ENCODE results near the gene IRF4. TPM values are rescaled to one million over a fixed set of nuclear protein-coding genes. Genes with fewer than 3 reads are reported as not detected.

Gene IRF4
- total and polyA plus RNA-seq, 4 donors = 0.85 to 5.0 (median 2.9) TPM

DNA sequence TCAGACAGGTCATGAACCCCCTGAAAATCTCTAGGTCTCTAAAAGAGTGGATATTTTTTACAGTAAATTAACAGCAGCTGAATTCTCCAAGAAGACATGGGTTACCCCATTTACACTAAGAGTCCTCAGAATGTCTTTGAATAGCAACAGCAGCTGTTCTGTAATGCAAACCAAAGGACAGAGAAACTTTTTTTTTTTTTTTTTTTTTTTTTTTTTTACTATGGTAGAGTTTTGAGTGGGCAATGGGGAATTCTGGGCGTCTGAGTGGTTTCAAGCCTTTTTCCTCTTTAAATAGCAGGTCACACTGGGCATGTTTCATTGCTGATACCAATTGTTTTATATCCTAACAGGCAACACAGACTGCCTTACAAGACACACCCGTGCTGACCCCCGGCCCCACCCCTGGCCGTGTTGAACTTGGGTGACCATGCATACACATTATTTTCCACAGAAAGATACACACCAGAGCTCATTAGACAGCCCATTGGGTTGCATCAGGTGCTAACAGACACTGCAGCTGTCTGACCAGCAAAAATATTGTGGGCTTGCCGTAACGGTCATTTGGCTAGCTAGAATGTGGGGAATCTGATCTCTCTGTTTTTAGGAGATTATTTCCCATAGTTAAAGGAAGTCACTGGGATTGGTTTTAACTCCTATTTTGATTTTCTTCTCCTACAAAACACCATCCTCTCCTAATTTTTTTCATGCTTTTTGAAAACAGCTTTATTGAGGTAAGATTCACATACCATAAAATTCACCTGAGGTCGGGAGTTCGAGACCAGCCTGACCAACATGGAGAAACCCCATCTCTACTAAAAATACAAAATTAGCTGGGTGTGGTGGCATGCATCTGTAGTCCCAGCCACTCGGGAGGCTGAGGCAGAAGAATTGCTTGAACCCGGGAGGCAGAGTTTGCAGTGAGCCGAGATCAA, 26.7 kb upstream of the IRF4 start:
- H3K9ac ChIP-seq (ENCODE audit: insufficient read depth in 1 of 2, low read length in 2 of 2) = no peak overlapping the region
- H3K27ac ChIP-seq (ENCODE audit: low read depth in 1 of 2, low read length in 1 of 2) = no peak overlapping the region
- peaks cover 0 to 13% (median 2%) of the 10 kb centered on the region in 4 donors for H3K9me3 ChIP-seq (ENCODE audit: control insufficient read depth in 4 of 4, insufficient read depth in 3 of 4, low read length in 3 of 4)
- H3K27me3 ChIP-seq (ENCODE audit: control insufficient read depth in 3 of 3, insufficient read depth in 3 of 3, low read length in 2 of 3) = peaks cover 0 to 5% (median 0%) of the 10 kb centered on the region in 3 donors
- DNase-seq = no peak
- no peaks in the 10 kb centered on the region for H3K4me1 ChIP-seq (ENCODE audit: control insufficient read depth in 5 of 5, insufficient read depth in 5 of 5, low read length in 5 of 5)
- H3K4me3 ChIP-seq = no peak overlapping the region
- TF ChIP-seq, protein P1, sequence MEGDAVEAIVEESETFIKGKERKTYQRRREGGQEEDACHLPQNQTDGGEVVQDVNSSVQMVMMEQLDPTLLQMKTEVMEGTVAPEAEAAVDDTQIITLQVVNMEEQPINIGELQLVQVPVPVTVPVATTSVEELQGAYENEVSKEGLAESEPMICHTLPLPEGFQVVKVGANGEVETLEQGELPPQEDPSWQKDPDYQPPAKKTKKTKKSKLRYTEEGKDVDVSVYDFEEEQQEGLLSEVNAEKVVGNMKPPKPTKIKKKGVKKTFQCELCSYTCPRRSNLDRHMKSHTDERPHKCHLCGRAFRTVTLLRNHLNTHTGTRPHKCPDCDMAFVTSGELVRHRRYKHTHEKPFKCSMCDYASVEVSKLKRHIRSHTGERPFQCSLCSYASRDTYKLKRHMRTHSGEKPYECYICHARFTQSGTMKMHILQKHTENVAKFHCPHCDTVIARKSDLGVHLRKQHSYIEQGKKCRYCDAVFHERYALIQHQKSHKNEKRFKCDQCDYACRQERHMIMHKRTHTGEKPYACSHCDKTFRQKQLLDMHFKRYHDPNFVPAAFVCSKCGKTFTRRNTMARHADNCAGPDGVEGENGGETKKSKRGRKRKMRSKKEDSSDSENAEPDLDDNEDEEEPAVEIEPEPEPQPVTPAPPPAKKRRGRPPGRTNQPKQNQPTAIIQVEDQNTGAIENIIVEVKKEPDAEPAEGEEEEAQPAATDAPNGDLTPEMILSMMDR (IDR thresholded peaks at IDR 0.05; ENCODE audit: control extremely low read depth, extremely low read depth) = no peak
- WGBS, 2 donors = 72 to 77% methylated on average over 11 of the region's 11 CpGs
- H3K36me3 ChIP-seq (ENCODE audit: control insufficient read depth in 4 of 4, insufficient read depth in 4 of 4, low read length in 4 of 4) = no peaks in the 10 kb centered on the region
- ATAC-seq (ENCODE audit: insufficient read depth, low FRiP score) = no peak

DNA sequence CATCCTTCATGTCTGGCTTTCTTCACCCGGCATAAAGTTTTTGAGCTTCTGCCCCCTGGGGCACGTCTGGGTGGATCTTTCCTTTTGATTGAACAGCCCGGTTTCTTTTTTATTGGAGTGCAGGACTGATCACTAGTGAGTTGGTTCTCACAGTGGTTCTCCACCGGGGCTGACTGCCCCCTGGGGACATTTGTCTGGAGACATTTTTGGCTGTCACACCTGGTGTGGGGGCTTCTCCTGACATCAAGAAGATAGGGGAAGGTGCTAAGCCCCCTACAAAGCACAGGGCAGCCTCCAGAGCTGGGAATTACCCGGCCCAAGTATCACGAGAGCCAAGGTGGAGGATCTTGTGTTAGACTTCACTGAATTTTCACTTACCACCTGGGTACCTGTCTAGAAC, 25.7 kb upstream of the IRF4 start:
- 72 to 76% methylated on average over 6 of the region's 6 CpGs for WGBS, 2 donors
- ATAC-seq (ENCODE audit: insufficient read depth, low FRiP score) (no peak), DNase-seq (no peak)
- Histone ChIP-seq H3K36me3 (ENCODE audit: control insufficient read depth in 4 of 4, insufficient read depth in 4 of 4, low read length in 4 of 4) (no peaks in the 10 kb centered on the region), H3K9me3 (ENCODE audit: control insufficient read depth in 4 of 4, insufficient read depth in 3 of 4, low read length in 3 of 4) (peaks cover 0 to 13% (median 2%) of the 10 kb centered on the region in 4 donors), H3K27me3 (ENCODE audit: control insufficient read depth in 3 of 3, insufficient read depth in 3 of 3, low read length in 2 of 3) (peaks cover 0 to 7% (median 5%) of the 10 kb centered on the region in 3 donors), H3K27ac (ENCODE audit: low read depth in 1 of 2, low read length in 1 of 2) (no peak overlapping the region), H3K4me1 (ENCODE audit: control insufficient read depth in 5 of 5, insufficient read depth in 5 of 5, low read length in 5 of 5) (no peaks in the 10 kb centered on the region), H3K4me3 (no peak overlapping the region), H3K9ac (ENCODE audit: insufficient read depth in 1 of 2, low read length in 2 of 2) (no peak overlapping the region)
- TF ChIP-seq, protein P1 (IDR thresholded peaks at IDR 0.05; ENCODE audit: control extremely low read depth, extremely low read depth) = no peak

DNA sequence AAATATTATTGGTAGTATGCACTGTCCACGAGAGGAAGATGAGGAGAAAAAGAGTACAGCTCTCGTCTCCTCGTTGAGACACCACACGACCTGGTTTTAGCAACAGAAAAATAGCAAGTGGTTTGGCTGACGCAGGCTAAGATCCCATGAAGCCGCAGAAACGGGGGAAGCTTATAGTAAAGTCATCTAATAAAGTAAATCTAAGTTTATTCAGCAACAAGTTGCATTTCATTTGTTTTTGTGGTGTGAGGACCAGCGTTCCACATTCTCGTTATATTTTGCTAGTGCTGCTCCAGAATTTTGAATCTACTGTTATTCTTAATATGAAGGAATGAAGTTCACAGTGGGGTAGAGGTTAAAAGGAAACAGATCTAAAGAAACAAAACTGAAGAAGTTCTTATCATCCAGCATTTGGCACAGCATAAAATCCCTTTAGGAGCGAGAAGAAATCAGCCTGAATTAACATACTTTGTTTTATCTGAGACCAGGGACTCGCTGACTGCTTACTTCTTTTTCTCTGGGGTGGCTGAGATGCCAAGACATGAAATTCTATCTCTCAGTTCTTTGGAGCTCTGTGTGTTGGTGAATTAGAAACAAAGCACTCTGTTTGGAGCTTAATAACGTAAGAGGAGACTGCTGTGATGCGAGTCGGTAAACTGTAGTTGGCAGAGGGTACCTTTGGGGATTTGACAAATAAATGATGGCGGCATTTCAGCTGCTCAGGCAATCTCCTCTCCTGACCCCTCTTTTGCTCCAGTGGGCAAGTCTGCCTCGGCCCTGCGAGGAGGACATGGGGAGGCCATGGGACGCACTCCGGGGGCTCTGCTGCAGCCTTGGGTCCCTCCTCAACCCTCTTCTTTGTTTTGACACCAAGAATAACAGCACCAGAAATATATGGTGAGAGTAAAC, 24.9 kb upstream of the IRF4 start:
- H3K9ac ChIP-seq (ENCODE audit: insufficient read depth in 1 of 2, low read length in 2 of 2) = no peak overlapping the region
- whole genome bisulfite sequencing, 2 donors = 72 to 81% methylated on average over 19 of the region's 19 CpGs
- peaks cover 0 to 12% (median 2%) of the 10 kb centered on the region in 4 donors for H3K9me3 ChIP-seq (ENCODE audit: control insufficient read depth in 4 of 4, insufficient read depth in 3 of 4, low read length in 3 of 4)
- DNase-seq (no peak), ATAC-seq (ENCODE audit: insufficient read depth, low FRiP score) (no peak)
- TF ChIP-seq, protein P1 (IDR thresholded peaks at IDR 0.05; ENCODE audit: control extremely low read depth, extremely low read depth) = no peak
- no peak overlapping the region for H3K27ac ChIP-seq (ENCODE audit: low read depth in 1 of 2, low read length in 1 of 2)
- H3K36me3 ChIP-seq (ENCODE audit: control insufficient read depth in 4 of 4, insufficient read depth in 4 of 4, low read length in 4 of 4) = no peaks in the 10 kb centered on the region
- no peak overlapping the region for H3K4me3 ChIP-seq
- no peaks in the 10 kb centered on the region for H3K4me1 ChIP-seq (ENCODE audit: control insufficient read depth in 5 of 5, insufficient read depth in 5 of 5, low read length in 5 of 5)
- H3K27me3 ChIP-seq (ENCODE audit: control insufficient read depth in 3 of 3, insufficient read depth in 3 of 3, low read length in 2 of 3) = peaks cover 0 to 7% (median 5%) of the 10 kb centered on the region in 3 donors

Measured in lung (tissue), 12 donors.